Suprapubic skin (tissue), 3 donors: Measurements from ENCODE around the gene NEK8.

Experiments
- CTCF ChIP-seq, 2 donors: fragments of 200-600 bp in 1 of 2; fragments of 450-650 bp in 1 of 2; sonication (generic) in 1 of 2; IDR thresholded peaks; one replicate each; pipeline ENCODE4 v1.5.1; 2016 to 2019; ENCODE audit warnings: antibody characterized with exemption in 2 of 2, mild to moderate bottlenecking in 1 of 2, moderate library complexity in 1 of 2
- EP300 ChIP-seq: sonication (generic); formaldehyde crosslinking; IDR thresholded peaks from one replicate; pipeline ENCODE4 v1.6.1; 2017; ENCODE audit warnings: antibody characterized with exemption
- POLR2A ChIP-seq, 2 donors: fragments of 450-650 bp; IDR thresholded peaks; one replicate each; pipeline ENCODE4 v1.6.1; 2017; ENCODE audit warnings: antibody characterized with exemption in 2 of 2, mild to moderate bottlenecking in 2 of 2, moderate library complexity in 2 of 2

GRCh38 chr17:28745786-28746411 is 17.3 kb downstream of the NEK8 start:
- TF ChIP-seq CTCF (IDR thresholded peaks at IDR 0.05) = no peak
- no peak for TF ChIP-seq POLR2A (IDR thresholded peaks at IDR 0.05)
- no peak for TF ChIP-seq EP300
